ENCODE measurements around the gene ZBTB21. TPM values are rescaled to one million over a fixed set of nuclear protein-coding genes. Genes with fewer than 3 reads are reported as not detected.

ZBTB21 gene
- total and polyA plus RNA-seq, 12 donors = 6.8 to 39.1 (median 12.4) TPM

GRCh38 chr21:41964171-41964570 is 46.0 kb downstream of the ZBTB21 start:
- H3K27me3 ChIP-seq = no peaks in the 10 kb centered on the region
- intact Hi-C loops (cut with DNase I) = loop anchor here in 1 of 2 donors (10.0 kb wide), 1 partner anchor 91 kb away; no protein-coding TSS in a partner anchor
- H3K4me1 ChIP-seq (replicated peaks in 1 of 2) = peaks cover 2 to 7% of the 10 kb centered on the region in 2 donors
- no peak overlapping the region for H3K27ac ChIP-seq
- H3K9me3 ChIP-seq (replicated peaks in 1 of 3) = no peaks in the 10 kb centered on the region
- no peak for DNase-seq
- no peak overlapping the region for H3K4me3 ChIP-seq
- H3K36me3 ChIP-seq (replicated peaks in 1 of 2) = no peaks in the 10 kb centered on the region
- WGBS, 4 donors = 85 to 96% (median 86%) methylated on average over 7 to 8 of the region's 8 CpGs
- TF ChIP-seq CTCF (IDR thresholded peaks at IDR 0.05) (no peak), POLR2A (IDR thresholded peaks at IDR 0.05) (no peak)

- peak in 2 of 7 donors; percentile 25 to 47 for DNase-seq
- H3K27ac ChIP-seq = no peak overlapping the region
- 86 to 89% (median 86%) methylated on average over 8 to 11 of the region's 11 CpGs for WGBS, 4 donors
- no peaks in the 10 kb centered on the region for H3K9me3 ChIP-seq (replicated peaks in 1 of 3)
- no peak for TF ChIP-seq POLR2A (IDR thresholded peaks at IDR 0.05)
- TF ChIP-seq CTCF (IDR thresholded peaks at IDR 0.05) = no peak
- no peak overlapping the region for H3K4me3 ChIP-seq
- no peaks in the 10 kb centered on the region for H3K36me3 ChIP-seq (replicated peaks in 1 of 2)
- no peaks in the 10 kb centered on the region for H3K27me3 ChIP-seq
- peaks cover 19 to 24% of the 10 kb centered on the region in 2 donors for H3K4me1 ChIP-seq (replicated peaks in 1 of 2)
- intact Hi-C loops (cut with DNase I) = loop anchor here in 1 of 2 donors (10.0 kb wide), 1 partner anchor 92 kb away; no protein-coding TSS in a partner anchor
Observed at GRCh38 chr21:41962425-41962966, 47.7 kb downstream of the ZBTB21 start.

GRCh38 chr21:41961753-41962152 is 48.4 kb downstream of the ZBTB21 start:
- WGBS, 4 donors = 71 to 80% (median 76%) methylated on average over 8 of the region's 8 CpGs
- Histone ChIP-seq H3K4me3 (no peak overlapping the region), H3K27ac (no peak overlapping the region), H3K9me3 (replicated peaks in 1 of 3) (no peaks in the 10 kb centered on the region), H3K27me3 (no peaks in the 10 kb centered on the region), H3K36me3 (replicated peaks in 1 of 2) (no peaks in the 10 kb centered on the region), H3K4me1 (replicated peaks in 1 of 2) (peaks cover 26 to 31% of the 10 kb centered on the region in 2 donors)
- intact Hi-C loops (cut with DNase I) = loop anchor here in 1 of 2 donors (10.0 kb wide), 1 partner anchor 93 kb away; no protein-coding TSS in a partner anchor
- DNase-seq = peak in 1 of 7 donors; percentile 17
- TF ChIP-seq POLR2A (IDR thresholded peaks at IDR 0.05) (no peak), CTCF (IDR thresholded peaks at IDR 0.05) (no peak)

- TF ChIP-seq CTCF (IDR thresholded peaks at IDR 0.05) (no peak), POLR2A (IDR thresholded peaks at IDR 0.05) (no peak)
- no peaks in the 10 kb centered on the region for H3K27me3 ChIP-seq
- H3K27ac ChIP-seq = no peak overlapping the region
- DNase-seq = peak in 2 of 7 donors; percentile 22 to 41
- H3K36me3 ChIP-seq (replicated peaks in 1 of 2) = no peaks in the 10 kb centered on the region
- no peaks in the 10 kb centered on the region for H3K9me3 ChIP-seq (replicated peaks in 1 of 3)
- intact Hi-C loops (cut with DNase I) = loop anchor here in 1 of 2 donors (10.0 kb wide), 1 partner anchor 94 kb away; no protein-coding TSS in a partner anchor
- H3K4me1 ChIP-seq (replicated peaks in 1 of 2) = peaks cover 27 to 29% of the 10 kb centered on the region in 2 donors
- H3K4me3 ChIP-seq = no peak overlapping the region
- WGBS, 4 donors = 78 to 88% (median 83%) methylated on average over 14 of the region's 14 CpGs
Observed at GRCh38 chr21:41961282-41961701, 48.9 kb downstream of the ZBTB21 start.

All from adrenal gland (tissue), 12 donors.